Ascending aorta (tissue), 2 donors: ENCODE data around the gene TFAP2C. TPM values are rescaled to one million over a fixed set of nuclear protein-coding genes. Genes with fewer than 3 reads are reported as not detected.

Experiments
- DNase-seq, 2 donors: peaks; one replicate each; pipeline ENCODE4 v3.0.0-alpha.2; 2019; ENCODE audit warnings: low spot score in 2 of 2
- H3K27ac ChIP-seq, 2 donors: fragments of 200-600 bp; sonication (generic); one replicate each; pipeline ENCODE4 v1.5.1; 2016 to 2017; ENCODE audit warnings: mild to moderate bottlenecking in 1 of 2
- H3K27me3 ChIP-seq: fragments of 200-600 bp; sonication (generic); one replicate; pipeline ENCODE4 v1.5.1; 2017
- H3K36me3 ChIP-seq, 2 donors: fragments of 200-600 bp; sonication (generic); one replicate each; pipeline ENCODE4 v1.5.1; 2016
- H3K4me1 ChIP-seq, 2 donors: fragments of 200-600 bp; sonication (generic); one replicate each; pipeline ENCODE4 v1.5.1; 2016 to 2017; ENCODE audit warnings: mild to moderate bottlenecking in 1 of 2
- H3K4me3 ChIP-seq, 2 donors: fragments of 200-600 bp; sonication (generic); one replicate each; pipeline ENCODE4 v1.5.1; 2016 to 2017; ENCODE audit warnings: mild to moderate bottlenecking in 1 of 2
- H3K9me3 ChIP-seq, 2 donors: fragments of 200-600 bp; sonication (generic); one replicate each; pipeline ENCODE4 v1.5.1; 2016
- intact Hi-C: fragments of 100-400 bp; cut with DNase I; formaldehyde crosslinking; loops from one replicate; pipeline ENCODE4 v1.15.1; 2023
- total RNA-seq: library from RNA; depleted of rRNA; stranded (reverse); fragments of >200 nt; gene quantifications from one replicate; pipeline ENCODE4 v1.1.0, GENCODE V29; 2016
- TF ChIP-seq, protein P1 (sequence below), 3 experiments: fragments of 200-600 bp in 2 of 3; fragments of 450-650 bp in 1 of 3; sonication (generic) in 2 of 3; IDR thresholded peaks; one replicate each; pipeline ENCODE4 v1.5.1; 2016 to 2019; ENCODE audit warnings: antibody characterized with exemption in 3 of 3, mild to moderate bottlenecking in 1 of 3, moderate library complexity in 1 of 3

Gene TFAP2C
- total RNA-seq, 1 donor from 2014 or later: 4.9 TPM

DNA sequence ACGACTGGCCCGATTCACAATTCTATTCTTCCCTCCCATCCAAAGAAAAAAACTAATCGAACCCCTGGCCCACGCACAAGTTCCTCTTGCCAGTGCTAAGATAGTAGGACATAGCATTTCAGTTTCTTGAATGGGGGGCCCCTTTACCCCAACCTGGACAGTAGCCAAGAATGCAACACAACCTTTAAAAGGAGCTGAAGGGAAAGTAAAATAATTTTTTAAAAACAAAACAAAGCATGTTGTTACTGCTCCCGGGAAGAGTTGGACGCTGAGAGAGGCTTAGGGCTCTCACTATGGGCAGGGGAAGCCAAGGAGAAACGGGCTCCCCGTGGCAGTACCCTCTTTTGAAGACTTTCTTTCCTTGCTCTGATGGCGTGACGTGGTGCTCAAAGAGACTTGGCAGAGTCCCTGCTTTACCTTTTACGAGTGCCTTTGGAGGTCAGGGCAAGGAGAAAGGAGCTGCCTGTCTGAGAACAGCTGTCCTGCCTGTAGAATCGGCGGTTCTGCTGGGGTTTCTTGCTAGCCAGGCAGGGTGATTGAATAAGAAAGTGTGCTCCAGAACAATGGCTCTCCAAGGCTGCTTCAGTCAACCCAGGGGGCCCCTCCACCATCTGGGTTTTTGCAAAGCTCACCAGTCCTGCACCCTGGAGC lies 5.8 kb downstream of the TFAP2C start:
- DNase-seq: no peak
- H3K36me3 ChIP-seq: no peaks in the 10 kb centered on the region
- H3K4me3 ChIP-seq: no peak overlapping the region
- H3K27ac ChIP-seq: no peak overlapping the region
- H3K4me1 ChIP-seq: peaks cover 0 to 3% of the 10 kb centered on the region in 2 donors
- peaks cover 19% of the 10 kb centered on the region for H3K27me3 ChIP-seq
- TF ChIP-seq, protein P1, sequence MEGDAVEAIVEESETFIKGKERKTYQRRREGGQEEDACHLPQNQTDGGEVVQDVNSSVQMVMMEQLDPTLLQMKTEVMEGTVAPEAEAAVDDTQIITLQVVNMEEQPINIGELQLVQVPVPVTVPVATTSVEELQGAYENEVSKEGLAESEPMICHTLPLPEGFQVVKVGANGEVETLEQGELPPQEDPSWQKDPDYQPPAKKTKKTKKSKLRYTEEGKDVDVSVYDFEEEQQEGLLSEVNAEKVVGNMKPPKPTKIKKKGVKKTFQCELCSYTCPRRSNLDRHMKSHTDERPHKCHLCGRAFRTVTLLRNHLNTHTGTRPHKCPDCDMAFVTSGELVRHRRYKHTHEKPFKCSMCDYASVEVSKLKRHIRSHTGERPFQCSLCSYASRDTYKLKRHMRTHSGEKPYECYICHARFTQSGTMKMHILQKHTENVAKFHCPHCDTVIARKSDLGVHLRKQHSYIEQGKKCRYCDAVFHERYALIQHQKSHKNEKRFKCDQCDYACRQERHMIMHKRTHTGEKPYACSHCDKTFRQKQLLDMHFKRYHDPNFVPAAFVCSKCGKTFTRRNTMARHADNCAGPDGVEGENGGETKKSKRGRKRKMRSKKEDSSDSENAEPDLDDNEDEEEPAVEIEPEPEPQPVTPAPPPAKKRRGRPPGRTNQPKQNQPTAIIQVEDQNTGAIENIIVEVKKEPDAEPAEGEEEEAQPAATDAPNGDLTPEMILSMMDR (IDR thresholded peaks at IDR 0.05): no peak
- H3K9me3 ChIP-seq: no peaks in the 10 kb centered on the region
- intact Hi-C loops: no loop called here

DNA sequence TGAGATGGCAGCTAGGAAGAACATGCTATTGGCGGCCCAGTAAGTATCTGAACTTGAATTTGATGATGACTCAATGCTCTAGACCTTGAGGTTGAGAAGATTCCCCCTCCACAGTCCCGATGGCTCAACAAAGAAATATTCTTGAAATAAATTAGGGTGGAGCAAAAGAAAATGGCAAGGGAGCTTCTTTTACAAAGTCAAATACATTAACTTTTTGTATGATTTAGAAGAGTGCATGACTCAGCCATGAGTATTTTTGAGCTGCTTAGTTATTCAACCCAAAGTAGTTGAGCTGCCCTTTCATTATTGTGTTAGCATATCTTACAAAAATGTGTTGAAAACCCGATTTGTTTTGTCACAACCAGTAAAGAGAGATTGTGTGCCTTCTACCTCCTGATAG lies 7.6 kb downstream of the TFAP2C start:
- H3K4me1 ChIP-seq: no peaks in the 10 kb centered on the region
- H3K9me3 ChIP-seq: no peaks in the 10 kb centered on the region
- no peaks in the 10 kb centered on the region for H3K36me3 ChIP-seq
- H3K27me3 ChIP-seq: peaks cover under 1% of the 10 kb centered on the region
- no peak overlapping the region for H3K4me3 ChIP-seq
- TF ChIP-seq, protein P1 (IDR thresholded peaks at IDR 0.05): no peak
- H3K27ac ChIP-seq: no peak overlapping the region
- DNase-seq: no peak
- intact Hi-C loops: no loop called here

DNA sequence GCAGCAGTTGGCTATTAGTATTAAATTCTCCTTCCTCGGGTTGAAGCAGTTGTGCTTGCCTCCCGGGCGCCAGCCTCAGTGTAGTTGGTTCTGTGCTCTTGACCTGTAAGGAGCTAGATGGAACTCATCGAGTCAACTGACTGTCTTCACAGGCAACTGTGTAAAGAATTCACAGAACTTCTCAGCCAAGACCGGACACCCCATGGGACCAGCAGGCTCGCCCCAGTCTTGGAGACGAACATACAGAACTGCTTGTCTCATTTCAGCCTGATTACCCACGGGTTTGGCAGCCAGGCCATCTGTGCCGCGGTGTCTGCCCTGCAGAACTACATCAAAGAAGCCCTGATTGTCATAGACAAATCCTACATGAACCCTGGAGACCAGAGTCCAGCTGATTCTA lies 8.5 kb downstream of the TFAP2C start:
- TF ChIP-seq, protein P1 (IDR thresholded peaks at IDR 0.05): no peak
- Histone ChIP-seq H3K9me3 (no peaks in the 10 kb centered on the region), H3K27me3 (no peaks in the 10 kb centered on the region), H3K4me1 (no peaks in the 10 kb centered on the region), H3K4me3 (no peak overlapping the region), H3K36me3 (no peaks in the 10 kb centered on the region), H3K27ac (no peak overlapping the region)
- intact Hi-C loops: no loop called here
- no peak for DNase-seq

DNA sequence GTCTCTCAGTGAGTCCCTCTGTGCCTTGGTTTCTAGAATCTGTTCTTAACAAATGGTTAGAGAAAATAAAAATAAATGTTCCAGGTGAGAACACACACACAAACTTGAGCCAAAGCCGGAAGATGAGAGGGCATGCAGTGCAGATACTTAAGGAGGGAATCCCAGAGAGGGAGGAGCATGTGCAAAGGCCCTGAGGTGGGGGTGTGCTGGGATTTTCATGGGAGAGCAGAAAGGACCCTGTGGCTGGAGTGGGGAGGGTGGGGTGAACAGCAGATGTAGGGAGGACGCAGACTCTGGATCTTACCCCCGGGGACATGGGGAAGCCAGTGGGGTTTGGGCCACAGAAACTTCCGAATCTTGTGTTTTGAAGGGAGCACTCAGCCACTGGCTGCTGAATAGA lies 17.5 kb downstream of the TFAP2C start:
- no peak overlapping the region for H3K4me3 ChIP-seq
- H3K27ac ChIP-seq: no peak overlapping the region
- no peaks in the 10 kb centered on the region for H3K9me3 ChIP-seq
- no peaks in the 10 kb centered on the region for H3K4me1 ChIP-seq
- H3K27me3 ChIP-seq: no peaks in the 10 kb centered on the region
- TF ChIP-seq, protein P1 (IDR thresholded peaks at IDR 0.05): no peak
- intact Hi-C loops: no loop called here
- no peak for DNase-seq
- no peaks in the 10 kb centered on the region for H3K36me3 ChIP-seq

DNA sequence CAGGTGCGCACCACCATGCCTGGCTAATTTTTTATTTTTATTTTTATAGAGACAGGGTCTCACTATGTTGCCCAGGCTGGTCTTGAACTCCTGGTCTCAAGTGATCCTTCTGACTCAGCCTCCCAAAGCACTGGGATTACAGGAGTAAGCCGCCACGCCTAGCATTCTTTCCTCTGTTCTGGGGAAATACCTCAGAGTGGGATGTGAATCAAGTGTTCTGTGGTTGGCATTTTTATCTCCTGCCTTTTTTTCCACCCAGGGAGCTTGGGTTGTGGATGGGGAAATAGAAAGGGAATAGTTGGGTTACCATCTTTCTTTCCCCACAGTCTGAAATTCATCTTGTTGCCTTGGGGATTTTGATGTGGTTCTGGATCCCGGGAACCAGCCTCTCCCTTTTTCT lies 24.1 kb downstream of the TFAP2C start:
- Histone ChIP-seq H3K36me3 (no peaks in the 10 kb centered on the region), H3K9me3 (no peaks in the 10 kb centered on the region), H3K4me3 (no peak overlapping the region), H3K27me3 (no peaks in the 10 kb centered on the region), H3K4me1 (no peaks in the 10 kb centered on the region), H3K27ac (no peak overlapping the region)
- intact Hi-C loops: no loop called here
- TF ChIP-seq, protein P1 (IDR thresholded peaks at IDR 0.05): no peak
- no peak for DNase-seq

DNA sequence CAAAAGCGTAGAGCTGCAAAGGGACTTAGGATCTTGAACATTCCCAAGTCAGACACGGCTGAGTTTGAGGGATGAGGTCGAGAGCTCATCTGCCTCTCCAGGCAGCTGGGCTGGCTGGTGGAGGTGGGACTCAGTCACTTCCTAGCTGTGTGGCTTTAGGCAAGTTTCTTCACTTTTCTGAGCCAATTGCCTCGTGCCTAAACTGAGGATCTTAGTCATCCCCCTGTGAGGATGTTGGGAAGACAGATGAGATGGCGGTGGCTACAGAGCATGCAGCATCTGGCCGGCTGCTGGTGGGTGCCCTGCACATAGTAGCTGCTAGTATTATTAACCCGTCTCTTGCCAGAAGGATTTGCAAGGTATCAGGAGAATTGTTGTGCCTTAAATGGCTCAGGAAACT lies 27.5 kb downstream of the TFAP2C start:
- Histone ChIP-seq H3K9me3 (no peaks in the 10 kb centered on the region), H3K27ac (no peak overlapping the region), H3K36me3 (no peaks in the 10 kb centered on the region), H3K4me1 (no peaks in the 10 kb centered on the region), H3K27me3 (no peaks in the 10 kb centered on the region), H3K4me3 (no peak overlapping the region)
- DNase-seq: no peak
- TF ChIP-seq, protein P1 (IDR thresholded peaks at IDR 0.05): no peak
- intact Hi-C loops: no loop called here
